Measurements from ENCODE around the gene PLCL1. TPM values are rescaled to one million over a fixed set of nuclear protein-coding genes. Genes with fewer than 3 reads are reported as not detected.

The PLCL1 gene
- total RNA-seq, 2 donors from 2014 or later, result 1.3 to 4.9 TPM

DNA sequence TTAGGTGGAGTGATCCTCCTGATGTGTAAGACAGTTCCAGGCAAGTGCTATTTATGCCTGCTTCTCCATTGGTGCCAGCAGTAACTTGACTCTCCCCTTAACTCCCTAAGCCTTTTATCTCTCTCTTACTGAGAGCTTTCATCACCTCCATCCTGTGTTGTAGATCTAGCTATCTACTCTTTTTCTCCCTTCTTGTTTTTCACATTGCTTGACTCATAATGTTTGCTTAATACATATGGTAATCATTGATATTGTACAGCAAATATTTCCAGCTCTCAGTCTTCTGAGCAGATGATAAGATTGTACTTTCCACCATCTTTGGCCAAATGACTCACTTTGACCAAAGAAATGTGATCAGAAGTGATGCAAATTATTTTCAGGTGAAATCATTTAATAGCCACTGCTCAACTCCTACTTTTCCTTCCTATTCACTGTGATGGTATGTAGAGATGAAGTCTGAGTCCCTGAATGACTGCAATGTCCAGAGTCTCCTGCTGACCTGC is 165.0 kb downstream of the PLCL1 start:
- peak overlapping the region in 1 of 2 donors; percentile 8 for H3K27ac Mint-ChIP-seq
- DNase-seq (ENCODE audit: low spot score in 2 of 2), result no peak
- peak; percentile 72 to 79 for ATAC-seq
- peaks cover 9 to 19% of the 10 kb centered on the region in 2 donors for H3K9me3 Mint-ChIP-seq
- H3K36me3 Mint-ChIP-seq, result peaks cover 12 to 29% of the 10 kb centered on the region in 2 donors

DNA sequence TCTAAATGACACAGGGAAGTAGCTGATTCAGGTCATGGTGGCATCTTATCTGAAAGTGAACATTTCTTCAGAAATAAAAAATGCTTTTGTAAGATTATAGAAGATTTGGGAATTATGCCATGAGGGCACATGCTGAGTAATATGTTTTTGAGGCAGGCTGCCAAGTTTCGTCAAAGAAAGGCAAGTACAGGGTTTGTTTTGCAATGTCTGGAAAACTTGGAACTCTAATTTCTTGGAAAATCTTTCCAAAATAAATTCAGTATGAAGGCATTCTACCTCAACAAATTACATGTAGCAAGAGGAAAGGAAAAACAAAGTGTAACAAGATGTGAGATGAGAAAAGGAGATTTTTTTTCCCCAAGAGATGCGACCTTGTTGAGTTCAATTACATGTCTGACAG is 167.7 kb downstream of the PLCL1 start:
- ATAC-seq (no peak), DNase-seq (ENCODE audit: low spot score in 2 of 2) (no peak)
- H3K36me3 Mint-ChIP-seq, result peaks cover 0 to 10% of the 10 kb centered on the region in 2 donors
- H3K9me3 Mint-ChIP-seq, result peaks cover 0 to 17% of the 10 kb centered on the region in 2 donors
- no peak overlapping the region for H3K27ac Mint-ChIP-seq

DNA sequence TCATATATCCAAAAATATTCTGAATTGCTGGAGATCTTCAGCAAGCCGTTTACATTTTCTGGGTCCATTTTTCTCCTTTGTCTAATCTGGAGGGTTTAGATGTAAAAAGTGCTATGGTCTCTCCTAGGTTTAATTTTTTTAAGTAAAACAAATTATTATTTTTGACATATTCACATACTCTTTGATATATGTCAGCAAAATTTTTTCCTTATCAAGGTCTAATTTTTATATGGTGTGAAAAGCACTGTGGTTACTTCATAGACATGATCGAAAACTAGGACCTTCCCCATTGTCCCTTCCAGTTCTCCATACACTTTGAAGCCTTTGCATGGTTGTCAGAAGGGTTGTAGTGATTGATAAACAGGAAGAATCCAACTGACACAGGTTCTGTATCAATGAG is 168.2 kb downstream of the PLCL1 start:
- DNase-seq (ENCODE audit: low spot score in 2 of 2), result no peak
- no peak for ATAC-seq
- H3K36me3 Mint-ChIP-seq, result peaks cover 0 to 15% of the 10 kb centered on the region in 2 donors
- H3K27ac Mint-ChIP-seq, result no peak overlapping the region
- H3K9me3 Mint-ChIP-seq, result peaks cover 0 to 17% of the 10 kb centered on the region in 2 donors

DNA sequence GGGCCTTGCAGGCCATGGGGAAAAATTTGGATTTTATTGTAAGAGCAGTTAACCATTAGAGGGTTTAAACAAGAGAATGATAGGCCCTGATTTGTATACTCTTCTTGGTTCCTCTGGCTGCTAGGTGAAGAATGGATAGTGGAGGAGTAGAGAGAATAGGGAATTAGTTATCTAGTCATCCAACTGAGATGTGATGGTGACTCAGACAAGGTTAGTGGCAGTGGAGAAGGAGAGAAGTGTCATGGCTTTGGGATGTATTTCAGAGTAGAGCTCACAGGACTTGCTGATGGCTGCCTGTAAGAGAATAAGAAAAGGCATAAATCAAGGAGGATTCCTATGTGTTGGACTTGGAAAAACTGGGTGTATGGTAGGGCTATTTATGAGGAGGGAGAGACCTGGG is 169.4 kb downstream of the PLCL1 start:
- ATAC-seq, result no peak
- Mint-ChIP-seq H3K27ac (no peak overlapping the region), H3K9me3 (peaks cover 0 to 17% of the 10 kb centered on the region in 2 donors), H3K36me3 (peaks cover 0 to 20% of the 10 kb centered on the region in 2 donors)
- DNase-seq (ENCODE audit: low spot score in 2 of 2), result no peak

DNA sequence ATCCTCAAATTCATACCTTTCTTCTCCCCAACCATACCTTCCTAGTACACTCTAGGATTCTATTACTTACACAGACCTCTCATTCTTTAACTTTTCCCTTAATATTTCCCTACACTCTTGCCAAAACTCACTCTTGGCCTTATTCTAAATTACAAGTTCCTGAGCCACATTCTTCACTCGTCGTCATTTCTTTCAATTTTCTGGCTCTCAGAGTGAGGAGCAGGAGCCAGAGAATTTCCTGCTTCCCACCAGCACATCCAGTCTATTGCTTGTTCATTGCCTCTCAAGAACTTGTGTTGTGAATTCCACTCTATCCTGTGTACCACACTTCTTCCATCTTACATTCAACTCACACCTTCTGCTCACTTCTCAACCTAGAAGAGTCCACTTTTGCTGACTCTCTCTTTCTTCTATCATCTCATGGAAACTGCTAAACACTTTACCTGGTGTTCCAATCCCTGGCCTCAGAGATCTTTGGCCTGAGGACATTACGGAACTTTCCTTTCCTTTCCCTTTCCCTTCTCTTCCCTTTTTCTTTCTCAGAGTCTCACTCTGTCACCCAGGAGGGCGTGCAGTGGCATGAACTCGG is 171.6 kb downstream of the PLCL1 start:
- DNase-seq (ENCODE audit: low spot score in 2 of 2), result no peak
- Mint-ChIP-seq H3K27ac (no peak overlapping the region), H3K9me3 (peaks cover 0 to 17% of the 10 kb centered on the region in 2 donors), H3K36me3 (peaks cover 0 to 15% of the 10 kb centered on the region in 2 donors)
- no peak for ATAC-seq

DNA sequence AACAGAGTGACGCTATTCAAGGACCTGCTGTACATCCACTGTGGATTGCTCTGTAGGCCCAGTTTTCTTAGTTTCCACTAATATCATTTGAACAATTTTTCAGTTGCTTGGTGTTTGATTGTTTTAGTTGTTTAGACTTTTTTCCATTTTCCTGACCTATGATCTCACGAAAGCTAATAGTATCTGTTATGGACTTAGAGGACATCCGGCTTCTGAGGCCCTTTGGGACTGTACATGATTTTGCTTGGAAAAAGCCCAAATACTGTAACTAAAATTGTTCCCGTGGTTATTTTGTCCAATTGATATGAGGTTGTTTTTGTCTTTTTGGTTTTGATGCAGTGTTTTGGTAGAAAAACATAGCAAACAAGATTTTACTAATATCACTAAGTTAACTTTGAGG is 174.6 kb downstream of the PLCL1 start:
- no peak overlapping the region for H3K27ac Mint-ChIP-seq
- H3K36me3 Mint-ChIP-seq, result peaks cover 0 to 15% of the 10 kb centered on the region in 2 donors
- peaks cover 0 to 9% of the 10 kb centered on the region in 2 donors for H3K9me3 Mint-ChIP-seq
- no peak for ATAC-seq
- DNase-seq (ENCODE audit: low spot score in 2 of 2), result no peak

DNA sequence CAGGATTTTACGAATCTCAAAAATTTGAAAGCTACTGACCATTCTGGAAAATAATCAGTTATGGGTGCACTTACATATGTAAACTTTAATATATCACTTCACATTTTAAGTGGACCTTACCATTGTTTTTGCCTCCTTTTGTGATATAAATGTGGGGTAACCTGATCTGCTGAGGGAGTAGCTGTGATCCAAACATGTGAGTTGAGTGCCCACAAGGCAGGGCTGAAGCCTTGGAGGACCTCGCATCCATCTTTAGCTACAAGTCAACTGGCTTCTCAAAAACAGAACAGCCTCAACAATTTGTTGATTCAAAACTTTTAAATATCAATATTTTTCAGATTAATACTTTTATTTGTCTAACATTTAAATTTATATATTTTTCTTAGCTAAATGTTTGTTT is 178.2 kb downstream of the PLCL1 start:
- no peaks in the 10 kb centered on the region for H3K9me3 Mint-ChIP-seq
- ATAC-seq, result no peak
- peaks cover 0 to 5% of the 10 kb centered on the region in 2 donors for H3K36me3 Mint-ChIP-seq
- no peak overlapping the region for H3K27ac Mint-ChIP-seq
- DNase-seq (ENCODE audit: low spot score in 2 of 2), result no peak

DNA sequence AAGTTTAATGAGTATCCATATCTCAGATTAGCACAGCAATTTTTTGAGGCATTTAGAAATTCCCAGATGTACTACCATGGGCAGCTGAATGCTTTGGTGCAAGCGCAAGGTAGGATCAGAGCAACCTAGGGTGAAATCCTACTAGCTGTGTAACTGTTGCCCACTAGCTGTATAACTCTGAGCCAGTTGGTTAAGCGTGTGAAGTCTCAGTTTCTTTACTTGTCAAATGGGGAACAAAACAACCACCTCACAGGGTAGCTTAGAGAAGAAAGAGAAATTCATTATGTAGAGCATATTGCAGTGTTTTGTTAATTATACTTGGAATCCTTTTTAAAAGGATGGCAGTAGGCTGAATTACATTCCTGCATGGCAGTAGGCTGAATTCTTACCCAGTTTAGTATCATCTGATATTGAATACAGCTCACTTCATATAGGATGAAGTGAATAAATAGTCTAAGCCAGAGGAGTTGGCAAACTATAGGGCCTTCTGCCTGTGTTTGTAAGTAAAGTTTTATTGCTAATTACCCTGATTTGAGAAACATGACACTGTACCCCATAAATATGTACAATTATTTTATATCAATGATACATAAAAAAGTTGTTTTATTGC is 180.7 kb downstream of the PLCL1 start:
- DNase-seq (ENCODE audit: low spot score in 2 of 2), result no peak
- Mint-ChIP-seq H3K9me3 (peaks cover 8 to 9% of the 10 kb centered on the region in 2 donors), H3K36me3 (peaks cover 9 to 12% of the 10 kb centered on the region in 2 donors), H3K27ac (no peak overlapping the region)
- peak in 1 of 2 donors; percentile 49 for ATAC-seq

DNA sequence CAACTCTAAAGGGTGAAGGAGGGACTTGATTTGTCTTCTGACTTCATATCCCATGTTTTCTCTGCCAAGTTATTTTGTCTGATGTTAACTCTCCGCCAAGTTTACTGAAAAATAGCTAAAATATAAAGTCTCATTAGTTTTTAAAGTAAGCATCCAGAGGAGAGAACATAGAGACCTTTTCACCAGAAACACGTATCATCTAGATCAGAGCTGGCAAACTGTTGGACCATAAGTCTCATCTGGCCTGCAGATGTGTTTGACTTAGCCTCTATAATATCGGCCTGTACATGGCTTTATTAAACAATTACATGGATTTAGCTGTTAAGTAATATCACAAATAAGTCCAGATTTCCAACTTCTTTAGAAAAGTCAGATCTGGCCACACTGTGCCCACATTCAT is 182.6 kb downstream of the PLCL1 start:
- peaks cover 17 to 23% of the 10 kb centered on the region in 2 donors for H3K36me3 Mint-ChIP-seq
- peaks cover 12 to 19% of the 10 kb centered on the region in 2 donors for H3K9me3 Mint-ChIP-seq
- ATAC-seq (no peak), DNase-seq (ENCODE audit: low spot score in 2 of 2) (no peak)
- no peak overlapping the region for H3K27ac Mint-ChIP-seq

DNA sequence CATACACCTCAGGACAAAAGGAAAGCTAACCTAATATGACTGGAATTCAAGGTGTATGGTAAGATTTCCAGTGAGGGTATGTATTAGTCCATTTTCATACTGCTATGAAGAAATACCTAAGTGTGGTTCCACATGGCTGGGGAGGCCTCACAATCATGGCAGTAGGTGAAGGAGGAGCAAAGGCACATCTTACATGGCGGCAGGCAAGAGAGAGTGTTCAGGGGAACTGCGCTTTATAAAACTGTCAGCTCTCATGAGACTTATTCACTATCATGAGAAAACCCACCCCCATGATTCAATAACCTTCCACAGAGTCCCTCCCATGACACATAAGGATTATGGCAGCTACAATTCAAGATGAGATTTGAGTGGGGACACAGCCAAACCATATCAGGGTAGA is 186.0 kb downstream of the PLCL1 start:
- Mint-ChIP-seq H3K27ac (no peak overlapping the region), H3K36me3 (peaks cover 22 to 35% of the 10 kb centered on the region in 2 donors), H3K9me3 (peaks cover 12 to 23% of the 10 kb centered on the region in 2 donors)
- DNase-seq (ENCODE audit: low spot score in 2 of 2) (no peak), ATAC-seq (no peak)

DNA sequence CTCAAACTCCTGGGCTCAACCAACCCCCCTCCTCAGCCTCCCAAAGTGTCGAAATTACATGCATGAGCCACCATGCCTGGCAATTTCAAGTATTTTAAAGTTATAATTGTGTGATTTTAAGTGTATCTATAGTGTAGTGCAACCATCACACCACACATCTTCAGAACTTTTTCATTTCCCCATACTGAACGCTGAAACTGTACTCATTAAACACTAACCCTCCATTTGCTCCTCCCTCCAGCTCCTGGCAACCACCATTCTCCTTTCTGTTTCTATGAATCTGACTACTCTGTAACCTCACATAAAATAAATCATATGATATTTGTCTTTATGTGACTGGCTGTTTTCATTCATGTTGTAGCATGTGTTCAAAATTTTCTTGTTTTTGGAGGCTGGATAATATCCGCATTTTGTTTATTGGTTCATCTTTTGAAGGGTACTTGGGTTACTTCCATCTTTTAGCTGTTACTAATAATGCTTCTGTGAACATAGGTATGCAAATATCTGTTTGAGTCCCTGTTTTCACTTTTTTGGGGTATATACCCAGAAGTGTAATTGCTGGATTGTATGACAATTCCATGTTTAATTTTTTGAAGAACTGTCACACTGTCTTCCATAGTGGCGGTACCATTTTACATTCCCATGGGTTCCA is 188.2 kb downstream of the PLCL1 start:
- Mint-ChIP-seq H3K9me3 (peaks cover 12 to 23% of the 10 kb centered on the region in 2 donors), H3K36me3 (peaks cover 22 to 35% of the 10 kb centered on the region in 2 donors), H3K27ac (peak overlapping the region in 1 of 2 donors; percentile 28)
- DNase-seq (ENCODE audit: low spot score in 2 of 2) (no peak), ATAC-seq (no peak)

DNA sequence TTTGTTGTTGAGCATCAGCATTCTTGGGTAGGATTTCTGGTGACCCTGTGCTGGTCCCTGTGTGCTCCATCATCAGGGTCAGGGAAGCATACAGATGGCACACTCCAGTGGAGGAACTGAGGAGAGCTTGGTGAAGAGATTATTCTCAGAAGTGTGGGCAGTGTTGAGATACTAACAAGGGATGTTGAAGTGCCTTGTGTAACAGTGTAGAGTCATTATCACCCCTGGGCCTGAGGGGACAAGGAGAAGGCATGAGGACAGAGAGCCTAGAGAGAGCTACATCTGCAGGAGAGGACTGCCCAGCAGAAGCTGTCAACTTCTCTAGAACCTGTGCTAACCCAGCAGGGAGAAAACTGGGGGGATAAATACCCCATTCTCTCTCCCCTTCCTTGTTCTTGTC is 189.0 kb downstream of the PLCL1 start:
- ATAC-seq, result peak; percentile 9 to 62

DNA sequence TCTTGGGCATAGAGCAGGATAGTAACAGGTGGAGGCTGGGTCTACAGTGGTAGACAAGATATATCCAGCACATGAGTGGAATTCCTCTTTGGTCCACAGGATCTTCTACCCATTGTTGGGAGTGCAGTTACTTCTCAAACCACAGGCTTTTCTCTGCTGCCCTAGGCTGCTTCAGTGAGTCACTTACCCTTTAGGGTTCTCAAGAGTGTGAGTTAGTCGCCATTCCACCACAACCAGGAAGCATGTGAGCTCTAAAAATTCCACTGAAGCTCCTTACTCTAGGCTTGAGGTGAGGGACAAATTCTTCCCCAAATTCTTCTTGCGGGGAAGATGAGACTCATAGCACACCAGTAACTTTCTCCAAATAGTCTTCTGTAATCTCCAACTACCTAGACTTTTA is 189.4 kb downstream of the PLCL1 start:
- peak; percentile 75 to 91 for ATAC-seq
- H3K36me3 Mint-ChIP-seq, result peaks cover 22 to 40% of the 10 kb centered on the region in 2 donors
- H3K27ac Mint-ChIP-seq, result peak overlapping the region in 1 of 2 donors; percentile 28
- peaks cover 12 to 23% of the 10 kb centered on the region in 2 donors for H3K9me3 Mint-ChIP-seq
- no peak for DNase-seq (ENCODE audit: low spot score in 2 of 2)

More for the DNA sequence above, 189.0 kb downstream of the PLCL1 start:
- DNase-seq (ENCODE audit: low spot score in 2 of 2), result no peak
- peaks cover 22 to 35% of the 10 kb centered on the region in 2 donors for H3K36me3 Mint-ChIP-seq
- peaks cover 12 to 23% of the 10 kb centered on the region in 2 donors for H3K9me3 Mint-ChIP-seq
- H3K27ac Mint-ChIP-seq, result peak overlapping the region; percentile 28 to 37

DNA sequence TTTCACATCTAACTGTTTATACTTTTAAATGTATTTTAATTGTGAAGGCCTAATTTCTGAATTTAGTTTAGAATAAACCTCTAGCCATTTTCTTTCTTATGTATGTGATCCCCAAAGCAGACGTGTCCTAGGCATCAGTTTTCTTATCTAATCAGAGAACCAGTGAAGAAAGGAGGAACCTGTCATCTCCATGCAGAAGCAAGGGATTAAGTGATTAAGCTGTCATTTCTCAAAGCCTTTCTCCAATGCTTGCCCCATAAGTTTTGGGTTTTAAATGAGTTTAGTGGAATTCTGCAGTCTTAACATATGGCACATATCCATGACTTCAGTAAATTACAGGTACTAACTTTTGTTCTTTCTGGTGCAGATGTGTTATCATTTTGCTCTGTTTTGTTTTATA is 190.4 kb downstream of the PLCL1 start:
- no peak overlapping the region for H3K27ac Mint-ChIP-seq
- DNase-seq (ENCODE audit: low spot score in 2 of 2), result no peak
- peaks cover 16 to 33% of the 10 kb centered on the region in 2 donors for H3K36me3 Mint-ChIP-seq
- H3K9me3 Mint-ChIP-seq, result peaks cover 8 to 18% of the 10 kb centered on the region in 2 donors
- ATAC-seq, result no peak

DNA sequence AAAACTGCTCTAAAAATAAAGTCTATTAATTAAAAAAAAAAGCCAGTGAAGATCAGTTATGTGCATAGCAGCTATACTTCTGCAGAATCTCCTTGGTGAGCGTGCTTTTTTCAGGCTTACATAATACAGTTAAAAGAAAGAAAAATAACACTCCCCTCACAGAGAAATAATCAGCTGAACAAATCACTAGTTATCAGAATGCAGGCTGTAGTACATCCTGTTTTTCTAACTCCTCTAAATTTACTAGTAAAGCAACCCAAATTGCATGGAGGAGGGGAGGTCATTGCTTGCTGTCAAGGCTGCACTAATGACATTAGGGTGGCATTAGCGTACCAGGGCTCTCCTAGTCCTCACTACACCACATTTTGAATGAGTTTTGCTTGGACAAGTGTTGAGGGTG is 192.2 kb downstream of the PLCL1 start:
- ATAC-seq (no peak), DNase-seq (ENCODE audit: low spot score in 2 of 2) (no peak)
- H3K9me3 Mint-ChIP-seq, result peaks cover 0 to 7% of the 10 kb centered on the region in 2 donors
- peaks cover 7 to 33% of the 10 kb centered on the region in 2 donors for H3K36me3 Mint-ChIP-seq
- H3K27ac Mint-ChIP-seq, result no peak overlapping the region

DNA sequence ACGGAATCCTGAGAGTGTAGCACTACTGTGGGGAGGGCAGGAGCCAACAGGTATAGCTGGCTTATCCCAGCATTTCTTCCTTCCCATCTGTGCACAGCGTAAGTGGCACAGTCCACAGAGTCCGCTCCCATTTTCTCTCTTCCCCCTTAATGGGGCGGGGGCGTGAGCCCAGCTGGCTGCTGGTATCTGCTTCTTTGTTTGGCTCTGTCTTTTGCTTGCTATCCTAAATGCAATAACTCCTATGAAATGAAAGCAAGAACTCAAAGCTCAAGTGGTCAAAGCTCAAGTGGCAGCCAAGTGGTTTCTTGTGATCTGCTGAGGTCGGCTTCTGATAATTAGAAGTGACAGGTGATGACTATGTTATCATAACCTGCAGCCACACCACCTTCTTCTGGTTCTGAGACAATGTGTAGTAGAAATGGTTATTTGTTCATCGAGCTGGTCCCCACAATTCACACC is 192.7 kb downstream of the PLCL1 start:
- Mint-ChIP-seq H3K36me3 (peaks cover 9 to 34% of the 10 kb centered on the region in 2 donors), H3K27ac (no peak overlapping the region), H3K9me3 (peaks cover 0 to 7% of the 10 kb centered on the region in 2 donors)
- no peak for ATAC-seq
- no peak for DNase-seq (ENCODE audit: low spot score in 2 of 2)

DNA sequence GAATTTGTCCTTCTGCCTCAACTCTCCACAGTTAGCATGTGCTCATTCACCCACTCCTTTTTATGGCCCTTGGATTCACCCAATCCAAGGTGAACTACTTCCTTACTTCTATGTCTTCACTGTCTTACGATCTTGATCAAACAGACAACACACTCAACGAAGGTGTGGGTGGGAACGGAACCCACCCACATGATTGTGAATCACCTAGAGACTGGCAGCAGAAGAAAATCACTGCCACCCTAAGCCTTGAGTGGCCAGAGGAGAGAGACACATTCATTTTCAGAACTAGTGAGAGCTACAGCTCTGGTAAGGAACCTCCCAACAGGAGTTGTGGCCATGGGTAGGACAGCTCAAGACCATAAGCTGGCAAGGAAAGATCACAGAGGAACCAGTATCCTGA is 194.3 kb downstream of the PLCL1 start:
- Mint-ChIP-seq H3K9me3 (peaks cover 0 to 7% of the 10 kb centered on the region in 2 donors), H3K27ac (peak overlapping the region; percentile 19 to 47), H3K36me3 (peaks cover 4 to 22% of the 10 kb centered on the region in 2 donors)
- ATAC-seq, result peak; percentile 49 to 60
- no peak for DNase-seq (ENCODE audit: low spot score in 2 of 2)
